Loucy (cell line): ENCODE results near the gene IL17RD.

Experiments used
- H2AFZ ChIP-seq: fragments of 200-600 bp; sonication (generic); 2 replicates; pipeline ENCODE4 v1.6.0; 2016; ENCODE audit warnings: antibody characterized with exemption, mild to moderate bottlenecking, low read length, moderate library complexity
- H3F3A ChIP-seq: fragments of 200-600 bp; 2 replicates; pipeline ENCODE4 v1.6.0; 2016; ENCODE audit warnings: antibody characterized with exemption, low read depth, mild to moderate bottlenecking
- H3K27me3 ChIP-seq: fragments of 200-600 bp; sonication (generic); 2 replicates; pipeline ENCODE4 v1.6.1; 2014; ENCODE audit warnings: low read length, mild to moderate bottlenecking; ENCODE audit not compliant: insufficient read depth, poor library complexity, severe bottlenecking
- H3K36me3 ChIP-seq: fragments of 200-600 bp; sonication (generic); 2 replicates; pipeline ENCODE4 v1.6.1; 2016; ENCODE audit warnings: low read length; ENCODE audit not compliant: insufficient read depth
- H3K4me1 ChIP-seq: fragments of 200-600 bp; sonication (generic); 2 replicates; pipeline ENCODE4 v1.5.1; 2014; ENCODE audit warnings: low read length, mild to moderate bottlenecking; ENCODE audit not compliant: insufficient read depth, poor library complexity, severe bottlenecking
- H3K4me2 ChIP-seq: fragments of 200-600 bp; sonication (generic); 2 replicates; pipeline ENCODE4 v1.6.0; 2014; ENCODE audit warnings: antibody characterized with exemption, low read length, low read depth, mild to moderate bottlenecking; ENCODE audit not compliant: poor library complexity, severe bottlenecking
- H3K4me3 ChIP-seq: fragments of 200-600 bp; sonication (generic); 2 replicates; pipeline ENCODE4 v1.5.1; 2014; ENCODE audit warnings: low read length, mild to moderate bottlenecking, mixed read lengths; ENCODE audit not compliant: poor library complexity, severe bottlenecking
- H3K79me2 ChIP-seq: fragments of 200-600 bp; sonication (generic); 2 replicates; pipeline ENCODE4 v1.6.1; 2014; ENCODE audit warnings: low read length; ENCODE audit not compliant: insufficient read depth
- H3K9ac ChIP-seq: fragments of 200-600 bp; sonication (generic); 2 replicates; pipeline ENCODE4 v1.6.0; 2014; ENCODE audit warnings: mild to moderate bottlenecking, low read depth, low read length, moderate library complexity; ENCODE audit not compliant: poor library complexity, severe bottlenecking
- H3K9me2 ChIP-seq: fragments of 200-600 bp; sonication (generic); replicated peaks from 2 replicates; pipeline ENCODE4 v1.6.1; 2016; ENCODE audit warnings: low read depth, low read length, mixed read lengths
- H3K9me3 ChIP-seq: fragments of 200-600 bp; sonication (generic); 2 replicates; pipeline ENCODE4 v1.6.1; 2014; ENCODE audit warnings: mild to moderate bottlenecking, antibody characterized with exemption, low read length, low read depth; ENCODE audit not compliant: insufficient read depth
- H4K20me1 ChIP-seq: fragments of 200-600 bp; sonication (generic); 2 replicates; pipeline ENCODE4 v1.6.0; 2014; ENCODE audit warnings: antibody characterized with exemption, low read length, mild to moderate bottlenecking; ENCODE audit not compliant: insufficient read depth, poor library complexity, severe bottlenecking
- CTCF ChIP-seq: fragments of 200-600 bp; sonication (generic); conservative IDR thresholded peaks from 2 replicates; pipeline ENCODE4 v1.5.1; 2014; ENCODE audit warnings: mild to moderate bottlenecking, antibody characterized with exemption, low read length
- EZH2phosphoT487 ChIP-seq: fragments of 200-600 bp; IDR thresholded peaks from 2 replicates; pipeline ENCODE4 v1.6.1; 2018; ENCODE audit warnings: antibody characterized with exemption, mild to moderate bottlenecking, moderate library complexity, borderline replicate concordance

The IL17RD gene

GRCh38 chr3:57158325-57158724 lies 6.8 kb downstream of the IL17RD start:
- Histone ChIP-seq H3K4me1 (peaks cover 41% of the 10 kb centered on the region), H3K4me3 (peak overlapping the region; percentile 47), H3K36me3 (no peaks in the 10 kb centered on the region), H3F3A (no peaks in the 10 kb centered on the region), H3K9me3 (no peaks in the 10 kb centered on the region), H2AFZ (no peak overlapping the region), H3K27me3 (no peaks in the 10 kb centered on the region), H3K9ac (no peak overlapping the region), H3K9me2 (no peaks in the 10 kb centered on the region), H3K79me2 (no peaks in the 10 kb centered on the region), H3K4me2 (peak overlapping the region; percentile 67), H4K20me1 (no peaks in the 10 kb centered on the region)
- TF ChIP-seq CTCF (no peak), EZH2phosphoT487 (no peak)

GRCh38 chr3:57157545-57157944 lies 7.6 kb downstream of the IL17RD start:
- Histone ChIP-seq H3K4me1 (peaks cover 49% of the 10 kb centered on the region), H3K9me3 (no peaks in the 10 kb centered on the region), H4K20me1 (no peaks in the 10 kb centered on the region), H3K4me2 (no peak overlapping the region), H3K36me3 (no peaks in the 10 kb centered on the region), H3F3A (no peaks in the 10 kb centered on the region), H2AFZ (no peak overlapping the region), H3K4me3 (no peak overlapping the region), H3K9me2 (no peaks in the 10 kb centered on the region), H3K27me3 (no peaks in the 10 kb centered on the region), H3K9ac (no peak overlapping the region), H3K79me2 (no peaks in the 10 kb centered on the region)
- TF ChIP-seq CTCF (no peak), EZH2phosphoT487 (no peak)

- no peaks in the 10 kb centered on the region for H3K27me3 ChIP-seq
- no peak for TF ChIP-seq EZH2phosphoT487
- H3K4me1 ChIP-seq, result peaks cover 46% of the 10 kb centered on the region
- no peaks in the 10 kb centered on the region for H4K20me1 ChIP-seq
- no peak overlapping the region for H2AFZ ChIP-seq
- H3K36me3 ChIP-seq, result no peaks in the 10 kb centered on the region
- no peak overlapping the region for H3K9ac ChIP-seq
- no peaks in the 10 kb centered on the region for H3K9me2 ChIP-seq
- H3K4me2 ChIP-seq, result no peak overlapping the region
- no peaks in the 10 kb centered on the region for H3K79me2 ChIP-seq
- H3F3A ChIP-seq, result no peaks in the 10 kb centered on the region
- no peak overlapping the region for H3K4me3 ChIP-seq
- H3K9me3 ChIP-seq, result no peaks in the 10 kb centered on the region
These were observed 9.9 kb downstream of the IL17RD start for GRCh38 chr3:57155310-57155643.

GRCh38 chr3:57154470-57155309 lies 10.5 kb downstream of the IL17RD start:
- Histone ChIP-seq H3K9me2 (no peaks in the 10 kb centered on the region), H3K79me2 (no peaks in the 10 kb centered on the region), H3K9ac (no peak overlapping the region), H2AFZ (no peak overlapping the region), H3K4me3 (no peak overlapping the region), H3K27me3 (no peaks in the 10 kb centered on the region), H3K4me2 (no peak overlapping the region), H4K20me1 (no peaks in the 10 kb centered on the region), H3K4me1 (peaks cover 40% of the 10 kb centered on the region), H3K9me3 (no peaks in the 10 kb centered on the region), H3F3A (no peaks in the 10 kb centered on the region), H3K36me3 (no peaks in the 10 kb centered on the region)
- TF ChIP-seq EZH2phosphoT487, result no peak
